ENCODE data around the gene CLIP1.

CLIP1 gene

DNA sequence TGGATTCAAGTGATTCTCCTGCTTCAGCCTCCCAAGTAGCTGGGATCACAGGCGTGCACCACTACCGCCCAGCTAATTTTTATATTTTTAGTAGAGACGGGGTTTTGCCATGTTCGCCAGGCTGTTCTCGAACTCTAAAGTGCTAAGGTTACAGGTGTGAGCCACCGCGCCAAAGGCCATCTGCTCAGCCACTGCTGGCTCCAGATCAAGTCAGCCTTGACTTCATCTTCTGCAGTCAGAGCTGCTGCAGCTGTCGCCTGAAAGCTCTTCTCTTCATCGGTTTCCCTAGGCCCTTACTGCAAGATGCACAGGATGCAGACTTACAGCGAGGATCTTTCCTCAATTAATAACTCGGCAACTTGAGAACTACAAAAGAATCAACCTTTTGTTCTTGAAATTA lies 66.8 kb downstream of the CLIP1 start:
- DNase-seq (ENCODE audit: low spot score): peak; percentile 54

GRCh38 chr12:122354958-122355641 lies 67.4 kb downstream of the CLIP1 start:
- peak; percentile 41 for DNase-seq (ENCODE audit: low spot score)

GRCh38 chr12:122352394-122352793 lies 70.1 kb downstream of the CLIP1 start:
- no peak for DNase-seq (ENCODE audit: low spot score)

DNA sequence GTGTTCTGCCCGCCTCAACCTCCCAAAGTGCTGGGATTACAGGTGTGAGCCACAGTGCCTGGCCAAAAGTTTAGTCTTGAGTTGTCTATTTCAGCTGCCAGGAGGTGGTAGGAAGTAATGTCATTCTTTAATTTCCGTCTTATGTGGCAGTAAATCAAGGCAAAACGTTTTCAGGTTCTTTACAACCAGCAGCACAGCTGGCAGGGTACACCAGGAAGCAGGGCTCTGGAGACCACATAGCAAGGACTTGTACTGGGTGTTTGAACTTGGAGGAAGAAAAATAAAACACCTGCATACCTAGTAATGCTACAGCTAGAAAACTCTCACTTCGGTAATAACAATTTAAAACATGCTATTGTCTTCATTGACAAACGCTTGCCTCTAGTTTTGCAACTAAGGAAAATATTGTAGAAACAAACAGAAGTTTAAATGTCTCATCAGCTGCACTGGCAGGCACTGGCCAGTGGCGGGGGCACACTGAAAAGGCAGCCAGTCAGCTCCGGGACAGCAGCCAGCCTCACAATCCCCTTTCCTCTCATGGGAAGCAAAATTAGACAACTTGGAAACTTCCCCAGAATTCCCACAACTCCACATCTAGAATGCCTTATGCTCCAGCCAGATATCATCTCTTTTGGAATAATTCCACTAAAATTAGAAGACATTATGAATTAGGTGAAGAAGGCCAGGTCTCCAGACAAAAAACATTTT lies 72.2 kb downstream of the CLIP1 start:
- DNase-seq (ENCODE audit: low spot score): peak; percentile 49

DNA sequence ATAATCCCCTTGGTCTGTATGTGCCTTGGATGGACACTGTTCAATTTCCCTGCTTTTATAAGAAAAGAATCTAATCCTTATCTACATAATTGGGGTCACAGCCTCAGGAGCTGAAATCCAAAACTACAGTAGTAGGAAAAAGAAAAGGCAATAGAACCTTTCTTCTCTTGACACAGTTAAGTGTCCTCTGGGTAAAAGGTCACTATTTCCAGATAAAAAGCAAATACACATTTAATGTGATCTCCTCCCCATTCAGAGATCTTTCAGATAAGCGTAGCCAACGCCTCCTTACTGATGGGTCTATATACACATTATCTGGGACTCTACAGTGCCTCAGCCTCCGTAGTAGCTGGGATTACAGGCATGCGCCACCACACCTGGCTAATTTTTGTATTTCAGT lies 73.4 kb downstream of the CLIP1 start:
- no peak for DNase-seq (ENCODE audit: low spot score)

- DNase-seq (ENCODE audit: low spot score): no peak
These were observed 74.0 kb downstream of the CLIP1 start for GRCh38 chr12:122348505-122348904.

DNA sequence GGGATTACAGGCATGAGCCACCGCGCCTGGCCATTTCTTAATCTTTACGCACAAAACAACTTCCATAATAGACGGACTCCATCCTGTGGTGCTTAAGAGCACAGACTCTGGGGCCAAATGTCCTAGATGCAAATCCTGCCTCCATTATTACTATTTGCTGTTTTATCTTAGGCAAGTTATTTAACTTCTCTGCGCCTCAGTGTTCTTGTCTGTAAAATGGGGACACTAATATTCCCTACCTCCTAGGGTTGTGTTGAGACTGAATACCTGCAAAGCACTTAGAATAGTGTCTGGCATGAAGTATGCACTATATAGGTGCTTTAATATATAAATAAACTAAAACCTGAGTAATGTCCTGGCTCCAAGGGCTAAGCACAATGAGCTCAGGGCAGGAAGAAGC lies 76.4 kb downstream of the CLIP1 start:
- no peak for DNase-seq (ENCODE audit: low spot score)

GRCh38 chr12:122345042-122345441 lies 77.4 kb downstream of the CLIP1 start:
- DNase-seq (ENCODE audit: low spot score): no peak

GRCh38 chr12:122336015-122336946 lies 86.2 kb downstream of the CLIP1 start:
- DNase-seq (ENCODE audit: low spot score): peak; percentile 76

DNA sequence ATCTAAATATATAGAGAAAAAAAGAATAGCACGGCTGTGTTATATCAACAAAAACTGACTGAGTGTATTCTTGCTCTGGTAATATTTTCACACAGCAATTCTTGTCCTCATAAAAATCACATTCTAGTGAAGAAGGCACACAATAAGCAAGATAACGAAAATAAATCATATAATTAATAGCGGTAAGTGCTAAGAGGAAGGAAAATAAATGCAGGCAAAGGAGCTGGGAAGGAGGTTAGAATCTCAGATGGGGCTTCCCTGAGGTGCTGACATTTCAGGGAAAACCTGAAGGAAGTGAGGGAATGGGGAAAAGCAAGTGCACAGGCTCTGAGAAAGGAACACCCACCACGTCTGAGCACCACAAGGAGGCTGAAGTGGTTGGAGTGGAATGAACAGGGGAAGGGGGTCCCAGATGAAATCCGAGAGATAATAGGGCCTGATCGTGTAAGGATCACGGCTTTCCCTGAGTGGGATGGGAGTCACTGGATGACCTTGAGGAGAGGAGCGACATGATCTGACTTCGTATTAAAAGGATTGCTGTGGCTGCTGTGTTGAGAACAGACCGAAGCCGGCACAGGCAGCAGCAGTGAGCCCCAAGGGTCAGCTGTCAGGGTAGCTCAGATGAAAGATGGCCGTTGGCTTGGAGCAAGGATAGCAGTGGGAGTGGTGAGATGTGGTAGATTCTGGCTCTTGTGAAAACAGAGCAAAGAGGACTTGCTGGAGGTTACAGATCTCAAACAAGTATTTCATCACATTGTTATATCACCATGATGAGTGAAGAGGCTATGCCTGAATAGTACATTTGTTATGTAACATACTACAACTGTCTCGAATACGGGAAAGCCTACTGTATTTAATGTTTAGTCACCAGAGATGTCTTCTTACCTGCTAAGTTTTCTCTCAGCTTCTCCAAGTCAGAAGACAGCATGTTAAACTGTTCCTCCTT lies 89.1 kb downstream of the CLIP1 start:
- no peak for DNase-seq (ENCODE audit: low spot score)

GRCh38 chr12:122327494-122328385 lies 94.7 kb downstream of the CLIP1 start:
- DNase-seq (ENCODE audit: low spot score): no peak

DNA sequence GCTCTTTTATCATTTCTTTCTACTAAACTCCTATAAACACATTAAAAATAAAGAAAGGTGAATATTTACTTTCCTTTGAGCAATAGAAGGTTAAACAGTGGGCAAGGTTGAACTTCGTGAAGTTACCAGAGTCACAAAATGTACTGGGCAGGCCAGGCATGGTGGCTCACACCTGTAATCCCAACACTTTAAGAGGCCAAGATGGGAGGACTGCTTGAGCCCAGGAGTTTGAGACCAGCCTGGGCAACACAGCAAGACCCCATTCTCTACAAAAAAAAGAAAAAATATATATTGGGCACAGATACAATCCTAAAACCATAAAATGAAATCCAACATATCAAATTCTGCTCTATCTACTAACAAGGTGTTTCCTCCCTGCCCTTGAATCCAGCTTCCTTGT lies 95.5 kb downstream of the CLIP1 start:
- no peak for DNase-seq (ENCODE audit: low spot score)

- DNase-seq (ENCODE audit: low spot score): no peak
These were observed 95.9 kb downstream of the CLIP1 start for GRCh38 chr12:122326586-122326985.

GRCh38 chr12:122323311-122324019 lies 99.0 kb downstream of the CLIP1 start:
- DNase-seq (ENCODE audit: low spot score): no peak

- DNase-seq (ENCODE audit: low spot score): no peak
These were observed 100.0 kb downstream of the CLIP1 start for GRCh38 chr12:122322501-122322900.

- DNase-seq (ENCODE audit: low spot score): no peak
These were observed 103.6 kb downstream of the CLIP1 start for GRCh38 chr12:122318607-122319605.

GRCh38 chr12:122312926-122313325 lies 109.5 kb downstream of the CLIP1 start:
- DNase-seq (ENCODE audit: low spot score): no peak

DNA sequence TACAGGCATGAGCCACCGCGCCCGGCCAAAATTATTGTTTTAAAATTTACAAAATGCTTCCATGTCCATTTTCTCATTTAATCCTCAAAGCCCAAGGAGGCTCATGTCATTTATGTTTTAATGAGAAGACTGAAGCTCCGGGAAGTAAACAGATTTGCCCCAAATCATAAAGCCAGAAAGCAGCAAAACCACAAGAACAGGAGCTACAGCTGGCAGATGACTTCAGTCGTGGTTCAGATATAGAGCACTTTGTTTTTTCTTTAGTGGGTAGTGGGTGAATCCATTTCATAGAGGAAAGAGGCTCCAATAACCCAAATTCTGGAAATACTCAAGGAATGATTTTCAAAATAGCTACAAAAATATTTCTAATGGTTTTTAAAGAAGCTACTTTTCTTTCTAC lies 110.8 kb downstream of the CLIP1 start:
- no peak for DNase-seq (ENCODE audit: low spot score)

All from D341Med (cell line).